Liver (tissue), 9 donors: ENCODE measurements around the gene ATP10D. TPM values are rescaled to one million over a fixed set of nuclear protein-coding genes. Genes with fewer than 3 reads are reported as not detected.

ENCODE experiments used
- DNase-seq: peaks from one replicate; pipeline ENCODE4 v3.0.0-alpha.2; 2017; ENCODE audit warnings: low spot score
- H3K27ac ChIP-seq, 2 donors: one replicate each; pipeline ENCODE4 v1.7.0; 2013; ENCODE audit warnings: inconsistent platforms in 2 of 2, low read length in 2 of 2, control low read depth in 1 of 2, low read depth in 1 of 2, mild to moderate bottlenecking in 1 of 2
- H3K27me3 ChIP-seq, 4 donors: one replicate each; pipeline versions ENCODE4 v1.6.1 to v1.7.0; 2013; ENCODE audit warnings: low read length in 3 of 4, inconsistent platforms in 1 of 4, mild to moderate bottlenecking in 1 of 4, moderate library complexity in 1 of 4; ENCODE audit not compliant: control insufficient read depth in 4 of 4, insufficient read depth in 4 of 4
- H3K36me3 ChIP-seq, 4 donors: one replicate each; pipeline versions ENCODE4 v1.6.1 to v1.7.0; 2013; ENCODE audit warnings: low read length in 3 of 4, mild to moderate bottlenecking in 3 of 4, low read depth in 1 of 4, moderate library complexity in 1 of 4; ENCODE audit not compliant: control insufficient read depth in 4 of 4, insufficient read depth in 3 of 4
- H3K4me1 ChIP-seq, 4 donors: one replicate each; pipeline versions ENCODE4 v1.6.1 to v1.7.0; 2013; ENCODE audit warnings: low read length in 3 of 4, mild to moderate bottlenecking in 3 of 4, moderate library complexity in 1 of 4; ENCODE audit not compliant: control insufficient read depth in 4 of 4, insufficient read depth in 4 of 4
- H3K4me3 ChIP-seq, 3 donors: one replicate each; pipeline versions ENCODE4 v1.6.1 to v1.7.0; 2013; ENCODE audit warnings: low read length in 3 of 3, control low read depth in 1 of 3, low read depth in 1 of 3, mild to moderate bottlenecking in 1 of 3
- H3K9ac ChIP-seq, 2 donors: one replicate each; pipeline ENCODE4 v1.7.0; 2013; ENCODE audit warnings: low read length in 2 of 2, mild to moderate bottlenecking in 2 of 2, moderate library complexity in 2 of 2, control low read depth in 1 of 2, low read depth in 1 of 2
- H3K9me3 ChIP-seq, 4 donors: one replicate each; pipeline versions ENCODE4 v1.6.1 to v1.7.0; 2013; ENCODE audit warnings: low read length in 3 of 4; ENCODE audit not compliant: control insufficient read depth in 4 of 4
- ATF3 ChIP-seq: IDR thresholded peaks from 2 replicates; pipeline ENCODE4 v1.6.1; 2016; ENCODE audit warnings: antibody characterized with exemption
- CTCF ChIP-seq: fragments of 150-350 bp; IDR thresholded peaks from 2 replicates; pipeline ENCODE4 v1.5.1; 2017; ENCODE audit warnings: improper control_type of control experiment, low read depth, low read length; ENCODE audit not compliant: missing input control
- EGR1 ChIP-seq, 2 donors: IDR thresholded peaks; 2 replicates each; pipeline ENCODE4 v1.6.1; 2016 to 2018; ENCODE audit warnings: antibody characterized with exemption in 2 of 2, low read depth in 2 of 2
- FOXA1 ChIP-seq: IDR thresholded peaks from 2 replicates; pipeline ENCODE4 v1.6.1; 2016; ENCODE audit warnings: antibody characterized with exemption
- GABPA ChIP-seq, 2 donors: IDR thresholded peaks in 1 of 2; conservative IDR thresholded peaks in 1 of 2; 2 replicates each; pipeline ENCODE4 v1.6.1; 2016; ENCODE audit warnings: antibody characterized with exemption in 2 of 2, mild to moderate bottlenecking in 1 of 2, moderate library complexity in 1 of 2
- HNF4A ChIP-seq, 2 donors: conservative IDR thresholded peaks; 2 replicates each; pipeline ENCODE4 v1.6.1; 2016; ENCODE audit warnings: antibody characterized with exemption in 2 of 2, mild to moderate bottlenecking in 2 of 2
- HNF4G ChIP-seq: IDR thresholded peaks from 2 replicates; pipeline ENCODE4 v1.6.1; 2016; ENCODE audit warnings: antibody characterized with exemption
- JUND ChIP-seq, 2 donors: IDR thresholded peaks; 2 replicates each; pipeline ENCODE4 v1.6.1; 2016; ENCODE audit warnings: antibody characterized with exemption in 2 of 2
- MAX ChIP-seq: IDR thresholded peaks from 2 replicates; pipeline ENCODE4 v1.6.1; 2016; ENCODE audit warnings: antibody characterized with exemption
- NR2F2 ChIP-seq: IDR thresholded peaks from 2 replicates; pipeline ENCODE4 v1.6.1; 2016; ENCODE audit warnings: antibody characterized with exemption
- RAD21 ChIP-seq, 2 donors: IDR thresholded peaks; 2 replicates each; pipeline ENCODE4 v1.6.1; 2016; ENCODE audit warnings: antibody characterized with exemption in 2 of 2, mild to moderate bottlenecking in 2 of 2
- RXRA ChIP-seq, 2 donors: IDR thresholded peaks; 2 replicates each; pipeline ENCODE4 v1.6.1; 2017 to 2018; ENCODE audit warnings: antibody characterized with exemption in 2 of 2, mild to moderate bottlenecking in 1 of 2
- SP1 ChIP-seq: IDR thresholded peaks from 2 replicates; pipeline ENCODE4 v1.6.1; 2018; ENCODE audit warnings: antibody characterized with exemption, mild to moderate bottlenecking
- TAF1 ChIP-seq: conservative IDR thresholded peaks from 2 replicates; pipeline ENCODE4 v1.6.1; 2016; ENCODE audit warnings: antibody characterized with exemption, mild to moderate bottlenecking
- YY1 ChIP-seq: IDR thresholded peaks from 2 replicates; pipeline ENCODE4 v1.6.1; 2016; ENCODE audit warnings: antibody characterized with exemption, mild to moderate bottlenecking
- whole genome bisulfite sequencing: extraction: QIAGEN DNeasy Blood & Tissue Kit; methylation state at CpG from one replicate; pipeline ENCODE4 v1.1.7; 2013; 5-methylcytosine and 5-hydroxymethylcytosine counted together
- polyA plus RNA-seq, 2 donors: library from polyadenylated mRNA; stranded (reverse) in 1 of 2; unstranded in 1 of 2; fragments of 200-250 nt in 1 of 2; fragments of >200 nt in 1 of 2; fragmentation: Nextera tagmentation in 1 of 2; extraction: Ambion mirVana in 1 of 2; gene quantifications; one replicate each; pipeline versions ENCODE4 v1.2.1 to v1.2.3, GENCODE V29; 2013 to 2015
- total RNA-seq, 2 donors: library from RNA; depleted of rRNA; stranded (reverse); fragments of >200 nt; gene quantifications; one replicate each; pipeline ENCODE4 v1.2.3, GENCODE V29; 2014
- TF ChIP-seq, protein P1 (sequence below): IDR thresholded peaks from 2 replicates; pipeline ENCODE4 v1.6.1; 2016; ENCODE audit warnings: antibody characterized with exemption
- TF ChIP-seq, protein P2 (sequence below): IDR thresholded peaks from 2 replicates; pipeline ENCODE4 v1.6.1; 2016; ENCODE audit warnings: antibody characterized with exemption, mild to moderate bottlenecking
- donor health status: healthy.
- donor health status: healthy.
- donor health status: healthy.
- donor health status: healthy.
- donor health status: healthy.

ATP10D gene
- total and polyA plus RNA-seq, 4 donors, result 4.3 to 13.6 (median 7.4) TPM

DNA sequence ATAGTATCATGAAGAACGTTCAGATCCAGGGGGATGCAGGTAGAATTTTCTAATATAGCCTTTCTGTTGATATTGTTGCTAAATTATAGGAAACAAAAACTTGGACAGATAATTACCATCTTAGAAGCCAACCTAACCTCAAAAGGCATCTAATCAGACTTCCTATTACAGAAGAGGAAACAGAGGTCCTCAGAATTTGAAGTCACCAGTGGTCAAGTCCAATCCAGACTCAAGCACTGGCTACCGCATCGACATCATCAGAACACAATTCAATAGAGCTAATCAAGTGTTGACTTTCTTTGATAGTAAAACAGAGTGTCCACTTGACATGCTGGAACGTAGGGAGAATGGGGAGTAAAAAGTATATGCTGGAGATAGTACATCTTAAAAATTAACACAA is 10.3 kb upstream of the ATP10D start:
- TF ChIP-seq SP1, result no peak
- no peak for TF ChIP-seq EGR1 (IDR thresholded peaks at IDR 0.05; ENCODE audit: low read depth in 2 of 2)
- TF ChIP-seq NR2F2, result no peak
- no peak for TF ChIP-seq GABPA (IDR thresholded peaks at IDR 0.05 in 1 of 2, conservative IDR thresholded peaks at IDR 0.05 in 1 of 2)
- TF ChIP-seq HNF4A (conservative IDR thresholded peaks at IDR 0.05), result no peak
- TF ChIP-seq JUND (IDR thresholded peaks at IDR 0.05), result no peak
- no peak for TF ChIP-seq RAD21 (IDR thresholded peaks at IDR 0.05)
- TF ChIP-seq HNF4G, result no peak
- TF ChIP-seq RXRA (IDR thresholded peaks at IDR 0.05), result no peak
- no peak for TF ChIP-seq FOXA1
- TF ChIP-seq MAX, result no peak
- no peak for TF ChIP-seq ATF3
- Histone ChIP-seq H3K9me3 (no peaks in the 10 kb centered on the region), H3K4me3 (no peak overlapping the region), H3K36me3 (no peaks in the 10 kb centered on the region), H3K4me1 (no peaks in the 10 kb centered on the region), H3K9ac (no peak overlapping the region), H3K27me3 (no peaks in the 10 kb centered on the region), H3K27ac (no peak overlapping the region)
- DNase-seq, result no peak
- 81% methylated on average over 4 of the region's 4 CpGs for WGBS

GRCh38 chr4:47475411-47475810 is 9.7 kb upstream of the ATP10D start:
- Histone ChIP-seq H3K27ac (no peak overlapping the region), H3K9ac (no peak overlapping the region), H3K36me3 (no peaks in the 10 kb centered on the region), H3K9me3 (no peaks in the 10 kb centered on the region), H3K4me1 (no peaks in the 10 kb centered on the region), H3K27me3 (no peaks in the 10 kb centered on the region), H3K4me3 (no peak overlapping the region)
- WGBS, result 96% methylated on average over 1 of the region's 1 CpG
- TF ChIP-seq YY1, result no peak
- no peak for TF ChIP-seq RXRA (IDR thresholded peaks at IDR 0.05)
- TF ChIP-seq RAD21 (IDR thresholded peaks at IDR 0.05), result no peak
- no peak for TF ChIP-seq SP1
- TF ChIP-seq TAF1, result no peak
- TF ChIP-seq MAX, result no peak
- TF ChIP-seq EGR1 (IDR thresholded peaks at IDR 0.05; ENCODE audit: low read depth in 2 of 2), result no peak
- TF ChIP-seq, protein P1, sequence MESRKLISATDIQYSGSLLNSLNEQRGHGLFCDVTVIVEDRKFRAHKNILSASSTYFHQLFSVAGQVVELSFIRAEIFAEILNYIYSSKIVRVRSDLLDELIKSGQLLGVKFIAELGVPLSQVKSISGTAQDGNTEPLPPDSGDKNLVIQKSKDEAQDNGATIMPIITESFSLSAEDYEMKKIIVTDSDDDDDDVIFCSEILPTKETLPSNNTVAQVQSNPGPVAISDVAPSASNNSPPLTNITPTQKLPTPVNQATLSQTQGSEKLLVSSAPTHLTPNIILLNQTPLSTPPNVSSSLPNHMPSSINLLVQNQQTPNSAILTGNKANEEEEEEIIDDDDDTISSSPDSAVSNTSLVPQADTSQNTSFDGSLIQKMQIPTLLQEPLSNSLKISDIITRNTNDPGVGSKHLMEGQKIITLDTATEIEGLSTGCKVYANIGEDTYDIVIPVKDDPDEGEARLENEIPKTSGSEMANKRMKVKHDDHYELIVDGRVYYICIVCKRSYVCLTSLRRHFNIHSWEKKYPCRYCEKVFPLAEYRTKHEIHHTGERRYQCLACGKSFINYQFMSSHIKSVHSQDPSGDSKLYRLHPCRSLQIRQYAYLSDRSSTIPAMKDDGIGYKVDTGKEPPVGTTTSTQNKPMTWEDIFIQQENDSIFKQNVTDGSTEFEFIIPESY, result no peak
- TF ChIP-seq NR2F2, result no peak
- TF ChIP-seq JUND (IDR thresholded peaks at IDR 0.05), result no peak
- TF ChIP-seq, protein P2, sequence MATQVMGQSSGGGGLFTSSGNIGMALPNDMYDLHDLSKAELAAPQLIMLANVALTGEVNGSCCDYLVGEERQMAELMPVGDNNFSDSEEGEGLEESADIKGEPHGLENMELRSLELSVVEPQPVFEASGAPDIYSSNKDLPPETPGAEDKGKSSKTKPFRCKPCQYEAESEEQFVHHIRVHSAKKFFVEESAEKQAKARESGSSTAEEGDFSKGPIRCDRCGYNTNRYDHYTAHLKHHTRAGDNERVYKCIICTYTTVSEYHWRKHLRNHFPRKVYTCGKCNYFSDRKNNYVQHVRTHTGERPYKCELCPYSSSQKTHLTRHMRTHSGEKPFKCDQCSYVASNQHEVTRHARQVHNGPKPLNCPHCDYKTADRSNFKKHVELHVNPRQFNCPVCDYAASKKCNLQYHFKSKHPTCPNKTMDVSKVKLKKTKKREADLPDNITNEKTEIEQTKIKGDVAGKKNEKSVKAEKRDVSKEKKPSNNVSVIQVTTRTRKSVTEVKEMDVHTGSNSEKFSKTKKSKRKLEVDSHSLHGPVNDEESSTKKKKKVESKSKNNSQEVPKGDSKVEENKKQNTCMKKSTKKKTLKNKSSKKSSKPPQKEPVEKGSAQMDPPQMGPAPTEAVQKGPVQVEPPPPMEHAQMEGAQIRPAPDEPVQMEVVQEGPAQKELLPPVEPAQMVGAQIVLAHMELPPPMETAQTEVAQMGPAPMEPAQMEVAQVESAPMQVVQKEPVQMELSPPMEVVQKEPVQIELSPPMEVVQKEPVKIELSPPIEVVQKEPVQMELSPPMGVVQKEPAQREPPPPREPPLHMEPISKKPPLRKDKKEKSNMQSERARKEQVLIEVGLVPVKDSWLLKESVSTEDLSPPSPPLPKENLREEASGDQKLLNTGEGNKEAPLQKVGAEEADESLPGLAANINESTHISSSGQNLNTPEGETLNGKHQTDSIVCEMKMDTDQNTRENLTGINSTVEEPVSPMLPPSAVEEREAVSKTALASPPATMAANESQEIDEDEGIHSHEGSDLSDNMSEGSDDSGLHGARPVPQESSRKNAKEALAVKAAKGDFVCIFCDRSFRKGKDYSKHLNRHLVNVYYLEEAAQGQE, result no peak
- TF ChIP-seq GABPA (IDR thresholded peaks at IDR 0.05 in 1 of 2, conservative IDR thresholded peaks at IDR 0.05 in 1 of 2), result no peak
- no peak for TF ChIP-seq CTCF
- TF ChIP-seq HNF4G, result no peak
- no peak for DNase-seq
